ENCODE results near the gene KRTAP10-1. TPM values are rescaled to one million over a fixed set of nuclear protein-coding genes. Genes with fewer than 3 reads are reported as not detected.
A peak's percentile ranks its signal among the peaks of the same experiment; 100 is the strongest.

KRTAP10-1 gene
- total and polyA plus RNA-seq, 2 of the 8 experiments (the other 6 are each of a cell fraction or from before 2014, with no cell fraction given): 0.08 TPM; not detected in 1

DNA sequence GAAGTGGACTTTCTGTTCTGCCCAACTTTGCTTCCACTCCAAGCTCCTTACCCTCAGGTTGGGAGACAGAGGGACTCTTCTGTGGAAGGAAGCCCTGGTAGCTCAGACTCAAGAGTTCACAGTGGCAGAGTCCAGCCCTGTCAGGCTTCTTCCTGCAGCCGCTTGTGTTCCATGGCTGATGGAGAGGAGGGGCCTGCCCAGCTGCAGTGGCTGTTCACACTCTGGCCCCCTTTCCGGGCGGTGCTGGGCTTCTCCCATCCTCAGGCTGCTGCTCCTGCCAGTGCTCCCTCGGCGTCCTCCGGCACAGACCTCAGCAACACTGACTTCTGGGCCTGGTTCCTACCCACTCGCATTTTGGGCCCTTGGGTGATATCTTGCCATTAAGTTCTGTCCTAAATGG is 4.0 kb downstream of the KRTAP10-1 start:
- CTCF ChIA-PET (ENCODE audit: partially characterized antibody): interaction anchor here (0.6 to 1.2 kb wide), 6 partner anchors 13 to 390 kb away, joined by 3 to 4 read pairs (median 3); no protein-coding TSS in a partner anchor

More for the DNA sequence above, 4.0 kb downstream of the KRTAP10-1 start:
- H2AFZ ChIP-seq (ENCODE audit: low read length): no peak overlapping the region
- TF ChIP-seq NANOG (IDR thresholded peaks at IDR 0.05; ENCODE audit: insufficient read depth, low read depth, low read length, poor library complexity, severe bottlenecking): no peak
- no peak for TF ChIP-seq TAF7 (optimal IDR thresholded peaks at IDR 0.05; ENCODE audit: borderline replicate concordance, low read depth, low read length)
- TF ChIP-seq KDM4A (IDR thresholded peaks at IDR 0.05; ENCODE audit: low read depth, low read length, severe bottlenecking): no peak
- no peak for TF ChIP-seq POU5F1 (IDR thresholded peaks at IDR 0.05; ENCODE audit: low read depth, low read length)
- no peaks in the 10 kb centered on the region for H4K20me1 ChIP-seq (replicated peaks in 1 of 2; ENCODE audit: control insufficient read depth in 1 of 2, insufficient read depth in 2 of 2, low read length in 2 of 2)
- no peak overlapping the region for H2BK15ac ChIP-seq (ENCODE audit: low read length)
- H2BK5ac ChIP-seq (ENCODE audit: low read depth, low read length): no peak overlapping the region
- no peak overlapping the region for H3K27ac ChIP-seq (ENCODE audit: low read depth, low read length)
- no peak overlapping the region for H4K91ac ChIP-seq (replicated peaks; ENCODE audit: insufficient read length, low read length)
- H3K9ac ChIP-seq (replicated peaks in 1 of 4; ENCODE audit: extremely low read depth in 1 of 4, low read depth in 3 of 4, low read length in 3 of 4): no peak overlapping the region
- H3K27me3 ChIP-seq (replicated peaks in 1 of 4; ENCODE audit: control insufficient read depth in 3 of 4, extremely low read depth in 1 of 4, insufficient read depth in 3 of 4, low read length in 3 of 4): no peaks in the 10 kb centered on the region
- H3K9me3 ChIP-seq (ENCODE audit: insufficient read depth in 2 of 2, low read depth in 1 of 2, low read length in 1 of 2): no peaks in the 10 kb centered on the region
- H3K4me1 ChIP-seq (replicated peaks in 1 of 4; ENCODE audit: control insufficient read depth in 3 of 4, insufficient read depth in 4 of 4, low read length in 3 of 4): peaks cover 0 to 6% (median 0%) of the 10 kb centered on the region in 4 experiments; a peak in 1 of 7 replicates
- H2BK20ac ChIP-seq (ENCODE audit: low read length): no peak overlapping the region
- no peak overlapping the region for H3K4me3 ChIP-seq (ENCODE audit: extremely low read depth in 1 of 4, insufficient read depth in 2 of 4, low read depth in 3 of 4, low read length in 4 of 4)
- H2BK120ac ChIP-seq (replicated peaks; ENCODE audit: low read depth, low read length): no peak overlapping the region
- no peaks in the 10 kb centered on the region for H3K79me2 ChIP-seq (ENCODE audit: control insufficient read depth in 1 of 2, insufficient read depth in 2 of 2, low read length in 2 of 2)
- no peak overlapping the region for H3K23ac ChIP-seq (ENCODE audit: insufficient read length)
- H4K8ac ChIP-seq (ENCODE audit: extremely low read depth, insufficient read depth, low read length): no peak overlapping the region
- no peak overlapping the region for H2BK12ac ChIP-seq (ENCODE audit: low read depth, low read length)
- H4K5ac ChIP-seq (ENCODE audit: insufficient read length, low read depth, low read length): no peak overlapping the region
- no peaks in the 10 kb centered on the region for H3K23me2 ChIP-seq (ENCODE audit: low read depth, low read length)
- no peaks in the 10 kb centered on the region for H3K36me3 ChIP-seq (ENCODE audit: control insufficient read depth in 2 of 4, insufficient read depth in 4 of 4, low read length in 3 of 4)
- no peak overlapping the region for H3K4me2 ChIP-seq (ENCODE audit: insufficient read depth in 1 of 2, low read depth in 2 of 2, low read length in 2 of 2)
- POLR2A ChIA-PET (ENCODE audit: partially characterized antibody): interaction anchor here (0.9 kb wide), 1 partner anchor 147 kb away, joined by 3 read pairs; no protein-coding TSS in a partner anchor
- no peaks in the 10 kb centered on the region for H3K79me1 ChIP-seq (ENCODE audit: low read depth, low read length)
- no peak overlapping the region for H3K14ac ChIP-seq (ENCODE audit: insufficient read length)
- DNase-seq (ENCODE audit: low read depth in 1 of 2, low spot score in 2 of 2) (peak in 1 of 2 experiments; percentile 45), FAIRE-seq (no peak)
- H2AK5ac ChIP-seq (ENCODE audit: low read depth, low read length): no peak overlapping the region
- no peak overlapping the region for H3K18ac ChIP-seq (ENCODE audit: extremely low read depth, low read length)
- no peak overlapping the region for H3K4ac ChIP-seq (replicated peaks; ENCODE audit: insufficient read length, low read depth, low read length)
- no peak overlapping the region for H3K56ac ChIP-seq (replicated peaks; ENCODE audit: insufficient read length, low read depth, low read length)
- 81% methylated on average over 7 of the region's 7 CpGs; no CpG with 5 or more reads in 1 of the 2 experiments for WGBS, 2 experiments (ENCODE audit: extremely low coverage in 1 of 2, insufficient coverage in 1 of 2, insufficient read length in 1 of 2, insufficient replicate concordance in 2 of 2, low coverage in 1 of 2, low lambda C conversion rate in 2 of 2, missing lambda C conversion rate in 1 of 2)

All from H1 (cell line).